GM23338 (cell line): Measurements from ENCODE around the gene OTUB1.

Source experiments
- CREB1 ChIP-seq: fragments of 250-450 bp; sonication (Bioruptor Pico); IDR thresholded peaks from 2 replicates; pipeline ENCODE4 v1.5.0; 2020; ENCODE audit warnings: low read depth, mild to moderate bottlenecking, moderate library complexity
- EZH2 ChIP-seq: fragments of 200-600 bp; sonication (generic); IDR thresholded peaks from one replicate; pipeline ENCODE4 v1.8.0; 2017; ENCODE audit warnings: antibody characterized with exemption, mild to moderate bottlenecking, low read depth; ENCODE audit not compliant: unreplicated experiment
- EZH2phosphoT487 ChIP-seq: fragments of 200-600 bp; sonication (generic); IDR thresholded peaks from one replicate; pipeline ENCODE4 v1.8.1; 2018; ENCODE audit warnings: antibody characterized with exemption; ENCODE audit not compliant: unreplicated experiment
- JUNB ChIP-seq: IDR thresholded peaks from one replicate; pipeline ENCODE4 v1.6.1; 2016; ENCODE audit warnings: antibody characterized with exemption; ENCODE audit not compliant: unreplicated experiment
- NANOG ChIP-seq: IDR thresholded peaks from 2 replicates; pipeline ENCODE4 v1.6.1; 2016; ENCODE audit warnings: antibody characterized with exemption, borderline replicate concordance
- POLR2AphosphoS5 ChIP-seq: IDR thresholded peaks from 2 replicates; pipeline ENCODE4 v1.6.1; 2016; ENCODE audit warnings: antibody characterized with exemption, low read depth
- REST ChIP-seq: IDR thresholded peaks from one replicate; pipeline ENCODE4 v1.6.1; 2018; ENCODE audit warnings: antibody characterized with exemption; ENCODE audit not compliant: unreplicated experiment
- ZNF331 ChIP-seq: fragments of 250-450 bp; sonication (Bioruptor Pico); IDR thresholded peaks from 2 replicates; pipeline ENCODE4 v1.5.0; 2020; ENCODE audit warnings: low read depth, mild to moderate bottlenecking, moderate library complexity
- TF ChIP-seq, protein P1 (sequence below), 2 experiments: fragments of 200-600 bp in 1 of 2; sonication (generic) in 1 of 2; conservative IDR thresholded peaks; 2 replicates each; pipeline versions ENCODE4 v1.5.1 to v1.6.1; 2016 to 2017; ENCODE audit warnings: antibody characterized with exemption in 2 of 2, low read depth in 2 of 2, mild to moderate bottlenecking in 2 of 2, moderate library complexity in 1 of 2

GRCh38 chr11:64039012-64039665, 52.9 kb downstream of the OTUB1 start:
- TF ChIP-seq EZH2phosphoT487 = no peak
- TF ChIP-seq, protein P1, sequence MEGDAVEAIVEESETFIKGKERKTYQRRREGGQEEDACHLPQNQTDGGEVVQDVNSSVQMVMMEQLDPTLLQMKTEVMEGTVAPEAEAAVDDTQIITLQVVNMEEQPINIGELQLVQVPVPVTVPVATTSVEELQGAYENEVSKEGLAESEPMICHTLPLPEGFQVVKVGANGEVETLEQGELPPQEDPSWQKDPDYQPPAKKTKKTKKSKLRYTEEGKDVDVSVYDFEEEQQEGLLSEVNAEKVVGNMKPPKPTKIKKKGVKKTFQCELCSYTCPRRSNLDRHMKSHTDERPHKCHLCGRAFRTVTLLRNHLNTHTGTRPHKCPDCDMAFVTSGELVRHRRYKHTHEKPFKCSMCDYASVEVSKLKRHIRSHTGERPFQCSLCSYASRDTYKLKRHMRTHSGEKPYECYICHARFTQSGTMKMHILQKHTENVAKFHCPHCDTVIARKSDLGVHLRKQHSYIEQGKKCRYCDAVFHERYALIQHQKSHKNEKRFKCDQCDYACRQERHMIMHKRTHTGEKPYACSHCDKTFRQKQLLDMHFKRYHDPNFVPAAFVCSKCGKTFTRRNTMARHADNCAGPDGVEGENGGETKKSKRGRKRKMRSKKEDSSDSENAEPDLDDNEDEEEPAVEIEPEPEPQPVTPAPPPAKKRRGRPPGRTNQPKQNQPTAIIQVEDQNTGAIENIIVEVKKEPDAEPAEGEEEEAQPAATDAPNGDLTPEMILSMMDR (conservative IDR thresholded peaks at IDR 0.05; ENCODE audit: low read depth in 2 of 2) = no peak
- TF ChIP-seq EZH2 = no peak
- no peak for TF ChIP-seq POLR2AphosphoS5
- no peak for TF ChIP-seq CREB1 (CRISPR knock-in tag)
- TF ChIP-seq NANOG = no peak
- no peak for TF ChIP-seq REST
- TF ChIP-seq ZNF331 (CRISPR knock-in tag) = no peak
- no peak for TF ChIP-seq JUNB
